ENCODE data around the gene ANO2. TPM values are rescaled to one million over a fixed set of nuclear protein-coding genes. Genes with fewer than 3 reads are reported as not detected.

The ANO2 gene
- total and polyA plus RNA-seq, 4 donors, result 2.4 to 30.8 (median 27.8) TPM; not detected in 1

- DNase-seq (no peak), ATAC-seq (ENCODE audit: low FRiP score) (no peak)
- intact Hi-C loops (cut with DNase I), result no loop called here
- H3K9me3 ChIP-seq (ENCODE audit: control insufficient read depth, low read length), result no peaks in the 10 kb centered on the region
- no peak overlapping the region for H3K4me3 ChIP-seq (ENCODE audit: low read length in 2 of 2)
- H3K27me3 ChIP-seq (ENCODE audit: control insufficient read depth in 1 of 2, insufficient read depth in 2 of 2, low read length in 1 of 2), result no peaks in the 10 kb centered on the region
- no peaks in the 10 kb centered on the region for H3K36me3 ChIP-seq (ENCODE audit: control insufficient read depth in 1 of 2, insufficient read depth in 2 of 2, low read length in 1 of 2)
- no peaks in the 10 kb centered on the region for H3K4me1 ChIP-seq (ENCODE audit: control insufficient read depth in 1 of 2, insufficient read depth in 2 of 2, low read length in 2 of 2)
- H3K27ac ChIP-seq (ENCODE audit: low read depth in 1 of 2, low read length in 2 of 2), result no peak overlapping the region
- 91 to 94% methylated on average over 4 of the region's 4 CpGs for WGBS, 2 donors
These were observed 345.7 kb downstream of the ANO2 start for GRCh38 chr12:5599378-5599777.

DNA sequence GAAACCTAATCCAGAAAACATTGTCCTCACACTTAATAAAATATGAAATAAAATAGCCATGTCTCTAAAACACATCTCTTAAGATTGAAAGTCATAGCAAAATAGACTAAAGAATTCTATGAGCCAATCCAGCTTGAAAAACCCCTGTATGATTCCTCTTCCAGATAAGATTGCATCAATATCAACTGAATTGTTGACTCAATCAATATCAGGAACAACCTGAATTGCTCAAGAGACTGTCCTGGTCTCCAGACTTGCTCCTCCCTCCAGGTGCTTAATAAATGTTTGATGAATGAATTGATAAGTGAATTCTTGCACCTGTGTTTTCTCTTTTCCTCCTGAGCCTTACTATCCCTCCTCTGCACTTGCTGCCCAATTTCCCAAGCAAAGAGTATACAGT is 351.1 kb downstream of the ANO2 start:
- no peaks in the 10 kb centered on the region for H3K9me3 ChIP-seq (ENCODE audit: control insufficient read depth, low read length)

DNA sequence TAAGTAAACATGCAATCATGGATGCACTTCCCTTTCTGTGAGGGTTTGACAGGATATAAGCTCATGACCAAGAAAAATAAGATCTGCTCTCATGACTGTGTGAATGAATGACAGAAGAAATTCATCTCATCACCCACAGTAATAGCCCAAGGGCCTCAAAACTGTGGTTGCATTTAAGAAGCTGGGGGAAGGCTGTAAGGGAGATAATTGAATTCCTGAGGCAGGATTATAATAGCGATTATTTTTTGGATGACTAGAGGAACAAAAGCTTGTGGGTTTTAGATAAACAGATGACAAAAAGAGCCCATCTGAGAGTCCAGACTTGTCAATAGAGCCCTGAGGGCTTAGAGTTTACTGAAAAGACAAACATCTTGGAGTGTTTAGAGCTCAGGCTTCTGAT is 352.0 kb downstream of the ANO2 start:
- Histone ChIP-seq H3K27me3 (ENCODE audit: control insufficient read depth in 1 of 2, insufficient read depth in 2 of 2, low read length in 1 of 2) (no peaks in the 10 kb centered on the region), H3K27ac (ENCODE audit: low read depth in 1 of 2, low read length in 2 of 2) (no peak overlapping the region), H3K36me3 (ENCODE audit: control insufficient read depth in 1 of 2, insufficient read depth in 2 of 2, low read length in 1 of 2) (no peaks in the 10 kb centered on the region), H3K4me3 (ENCODE audit: low read length in 2 of 2) (no peak overlapping the region), H3K4me1 (ENCODE audit: control insufficient read depth in 1 of 2, insufficient read depth in 2 of 2, low read length in 2 of 2) (no peaks in the 10 kb centered on the region), H3K9me3 (ENCODE audit: control insufficient read depth, low read length) (no peaks in the 10 kb centered on the region)
- intact Hi-C loops (cut with DNase I), result no loop called here
- ATAC-seq (ENCODE audit: low FRiP score) (no peak), DNase-seq (no peak)
- 90 to 96% methylated on average over 1 of the region's 1 CpG for WGBS, 2 donors

More for the DNA sequence above, 351.1 kb downstream of the ANO2 start:
- Histone ChIP-seq H3K27me3 (ENCODE audit: control insufficient read depth in 1 of 2, insufficient read depth in 2 of 2, low read length in 1 of 2) (no peaks in the 10 kb centered on the region), H3K36me3 (ENCODE audit: control insufficient read depth in 1 of 2, insufficient read depth in 2 of 2, low read length in 1 of 2) (no peaks in the 10 kb centered on the region), H3K4me1 (ENCODE audit: control insufficient read depth in 1 of 2, insufficient read depth in 2 of 2, low read length in 2 of 2) (no peaks in the 10 kb centered on the region), H3K4me3 (ENCODE audit: low read length in 2 of 2) (no peak overlapping the region), H3K27ac (ENCODE audit: low read depth in 1 of 2, low read length in 2 of 2) (no peak overlapping the region)
- no peak for ATAC-seq (ENCODE audit: low FRiP score)
- no peak for DNase-seq
- intact Hi-C loops (cut with DNase I), result no loop called here

DNA sequence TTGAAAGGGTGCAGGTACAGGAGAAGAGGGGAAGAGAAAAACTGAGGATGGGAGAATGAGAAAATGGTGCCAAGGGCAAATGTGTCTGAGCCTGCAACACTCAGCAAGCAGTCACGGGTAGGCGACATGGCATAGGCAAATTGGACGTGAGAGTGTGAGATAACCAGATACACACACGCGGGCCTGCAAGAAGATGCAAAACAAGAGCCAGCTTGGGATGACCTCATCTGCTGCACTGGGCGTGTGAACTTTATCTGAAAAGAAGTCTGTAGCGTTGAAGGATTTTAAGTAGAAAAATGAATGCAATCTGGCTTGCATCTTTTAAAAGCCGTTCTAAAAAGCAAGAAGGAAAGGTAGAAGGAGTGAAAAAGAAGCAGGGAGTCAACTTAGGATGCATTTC is 352.7 kb downstream of the ANO2 start:
- intact Hi-C loops (cut with DNase I), result no loop called here
- no peaks in the 10 kb centered on the region for H3K27me3 ChIP-seq (ENCODE audit: control insufficient read depth in 1 of 2, insufficient read depth in 2 of 2, low read length in 1 of 2)
- H3K9me3 ChIP-seq (ENCODE audit: control insufficient read depth, low read length), result no peaks in the 10 kb centered on the region
- no peak for DNase-seq
- no peaks in the 10 kb centered on the region for H3K36me3 ChIP-seq (ENCODE audit: control insufficient read depth in 1 of 2, insufficient read depth in 2 of 2, low read length in 1 of 2)
- 75 to 79% methylated on average over 8 of the region's 8 CpGs for WGBS, 2 donors
- no peak overlapping the region for H3K4me3 ChIP-seq (ENCODE audit: low read length in 2 of 2)
- ATAC-seq (ENCODE audit: low FRiP score), result no peak
- no peak overlapping the region for H3K27ac ChIP-seq (ENCODE audit: low read depth in 1 of 2, low read length in 2 of 2)
- no peaks in the 10 kb centered on the region for H3K4me1 ChIP-seq (ENCODE audit: control insufficient read depth in 1 of 2, insufficient read depth in 2 of 2, low read length in 2 of 2)

DNA sequence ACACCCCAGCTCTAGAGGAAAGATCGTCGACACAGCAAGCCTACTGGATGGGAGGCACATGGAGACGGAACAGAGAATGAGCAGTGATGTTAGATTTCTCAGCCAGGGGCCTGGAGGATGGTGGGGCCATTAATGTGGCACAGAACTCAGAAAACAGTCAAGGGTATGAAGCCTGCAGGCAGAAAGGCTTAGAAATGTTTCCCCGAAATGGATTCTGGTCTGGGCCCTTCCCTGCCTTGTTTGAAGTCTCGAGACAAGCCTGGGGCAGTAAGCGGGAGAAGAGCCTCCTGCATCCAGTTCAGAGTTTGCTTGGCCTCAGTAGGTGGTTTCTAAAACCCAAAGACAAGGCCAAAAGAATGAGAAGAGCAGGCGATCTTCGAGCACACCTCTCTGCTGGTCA is 354.7 kb downstream of the ANO2 start:
- H3K27me3 ChIP-seq (ENCODE audit: control insufficient read depth in 1 of 2, insufficient read depth in 2 of 2, low read length in 1 of 2), result no peaks in the 10 kb centered on the region
- WGBS, 2 donors, result 97% methylated on average over 8 of the region's 8 CpGs
- H3K9me3 ChIP-seq (ENCODE audit: control insufficient read depth, low read length), result no peaks in the 10 kb centered on the region
- no peak for ATAC-seq (ENCODE audit: low FRiP score)
- H3K36me3 ChIP-seq (ENCODE audit: control insufficient read depth in 1 of 2, insufficient read depth in 2 of 2, low read length in 1 of 2), result no peaks in the 10 kb centered on the region
- no peaks in the 10 kb centered on the region for H3K4me1 ChIP-seq (ENCODE audit: control insufficient read depth in 1 of 2, insufficient read depth in 2 of 2, low read length in 2 of 2)
- H3K4me3 ChIP-seq (ENCODE audit: low read length in 2 of 2), result no peak overlapping the region
- H3K27ac ChIP-seq (ENCODE audit: low read depth in 1 of 2, low read length in 2 of 2), result no peak overlapping the region
- intact Hi-C loops (cut with DNase I), result no loop called here
- no peak for DNase-seq

DNA sequence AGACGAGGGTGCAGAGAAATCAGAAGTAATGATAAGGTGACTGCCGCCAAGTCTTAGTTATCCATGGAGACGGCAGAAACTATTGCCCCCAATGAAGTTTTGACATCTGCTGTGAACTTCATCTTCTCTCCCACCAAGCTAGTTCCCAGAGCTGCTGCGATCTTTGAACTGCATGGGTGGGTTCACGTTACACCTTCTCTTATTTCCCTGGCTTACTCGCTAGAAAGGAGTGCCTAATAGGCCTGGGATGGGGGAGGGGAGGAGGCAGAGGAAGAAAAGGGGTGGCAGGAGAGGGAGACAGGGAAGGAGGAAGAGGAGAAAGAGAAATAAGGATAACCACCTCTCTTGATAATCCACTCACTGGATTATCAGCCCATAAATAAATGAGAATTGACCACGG is 356.0 kb downstream of the ANO2 start:
- Histone ChIP-seq H3K27me3 (ENCODE audit: control insufficient read depth in 1 of 2, insufficient read depth in 2 of 2, low read length in 1 of 2) (no peaks in the 10 kb centered on the region), H3K4me3 (ENCODE audit: low read length in 2 of 2) (no peak overlapping the region), H3K4me1 (ENCODE audit: control insufficient read depth in 1 of 2, insufficient read depth in 2 of 2, low read length in 2 of 2) (no peaks in the 10 kb centered on the region), H3K27ac (ENCODE audit: low read depth in 1 of 2, low read length in 2 of 2) (no peak overlapping the region), H3K36me3 (ENCODE audit: control insufficient read depth in 1 of 2, insufficient read depth in 2 of 2, low read length in 1 of 2) (no peaks in the 10 kb centered on the region), H3K9me3 (ENCODE audit: control insufficient read depth, low read length) (no peaks in the 10 kb centered on the region)
- intact Hi-C loops (cut with DNase I), result no loop called here
- WGBS, 2 donors, result 91 to 92% methylated on average over 7 of the region's 7 CpGs
- ATAC-seq (ENCODE audit: low FRiP score) (no peak), DNase-seq (no peak)

- Histone ChIP-seq H3K27me3 (ENCODE audit: control insufficient read depth in 1 of 2, insufficient read depth in 2 of 2, low read length in 1 of 2) (no peaks in the 10 kb centered on the region), H3K36me3 (ENCODE audit: control insufficient read depth in 1 of 2, insufficient read depth in 2 of 2, low read length in 1 of 2) (no peaks in the 10 kb centered on the region), H3K4me1 (ENCODE audit: control insufficient read depth in 1 of 2, insufficient read depth in 2 of 2, low read length in 2 of 2) (no peaks in the 10 kb centered on the region), H3K9me3 (ENCODE audit: control insufficient read depth, low read length) (no peaks in the 10 kb centered on the region), H3K4me3 (ENCODE audit: low read length in 2 of 2) (no peak overlapping the region), H3K27ac (ENCODE audit: low read depth in 1 of 2, low read length in 2 of 2) (no peak overlapping the region)
- intact Hi-C loops (cut with DNase I), result no loop called here
- ATAC-seq (ENCODE audit: low FRiP score) (no peak), DNase-seq (no peak)
- WGBS, 2 donors, result 86 to 92% methylated on average over 6 of the region's 6 CpGs
These were observed 356.5 kb downstream of the ANO2 start for GRCh38 chr12:5588591-5588990.

GRCh38 chr12:5588176-5588575 is 356.9 kb downstream of the ANO2 start:
- no peak for ATAC-seq (ENCODE audit: low FRiP score)
- 76 to 90% methylated on average over 7 of the region's 7 CpGs for WGBS, 2 donors
- no peaks in the 10 kb centered on the region for H3K36me3 ChIP-seq (ENCODE audit: control insufficient read depth in 1 of 2, insufficient read depth in 2 of 2, low read length in 1 of 2)
- no peak for DNase-seq
- no peak overlapping the region for H3K4me3 ChIP-seq (ENCODE audit: low read length in 2 of 2)
- H3K27ac ChIP-seq (ENCODE audit: low read depth in 1 of 2, low read length in 2 of 2), result no peak overlapping the region
- intact Hi-C loops (cut with DNase I), result no loop called here
- no peaks in the 10 kb centered on the region for H3K4me1 ChIP-seq (ENCODE audit: control insufficient read depth in 1 of 2, insufficient read depth in 2 of 2, low read length in 2 of 2)
- no peaks in the 10 kb centered on the region for H3K27me3 ChIP-seq (ENCODE audit: control insufficient read depth in 1 of 2, insufficient read depth in 2 of 2, low read length in 1 of 2)
- no peaks in the 10 kb centered on the region for H3K9me3 ChIP-seq (ENCODE audit: control insufficient read depth, low read length)

- intact Hi-C loops (cut with DNase I), result no loop called here
- DNase-seq (no peak), ATAC-seq (ENCODE audit: low FRiP score) (no peak)
- H3K4me3 ChIP-seq (ENCODE audit: low read length in 2 of 2), result no peak overlapping the region
- no peaks in the 10 kb centered on the region for H3K27me3 ChIP-seq (ENCODE audit: control insufficient read depth in 1 of 2, insufficient read depth in 2 of 2, low read length in 1 of 2)
- no peaks in the 10 kb centered on the region for H3K36me3 ChIP-seq (ENCODE audit: control insufficient read depth in 1 of 2, insufficient read depth in 2 of 2, low read length in 1 of 2)
- WGBS, 2 donors, result 60 to 73% methylated on average over 5 of the region's 5 CpGs
- H3K27ac ChIP-seq (ENCODE audit: low read depth in 1 of 2, low read length in 2 of 2), result no peak overlapping the region
- no peaks in the 10 kb centered on the region for H3K4me1 ChIP-seq (ENCODE audit: control insufficient read depth in 1 of 2, insufficient read depth in 2 of 2, low read length in 2 of 2)
- no peaks in the 10 kb centered on the region for H3K9me3 ChIP-seq (ENCODE audit: control insufficient read depth, low read length)
These were observed 357.3 kb downstream of the ANO2 start for GRCh38 chr12:5587711-5588121.

Data from aorta (tissue), 5 donors.